ENCODE data around the gene KRT33A.
"Not testable (repeated sequence)": the region's sequence is repeated elsewhere in the genome, so short reads cannot be mapped to it uniquely, and the experiment has no call there.

Gene KRT33A

DNA sequence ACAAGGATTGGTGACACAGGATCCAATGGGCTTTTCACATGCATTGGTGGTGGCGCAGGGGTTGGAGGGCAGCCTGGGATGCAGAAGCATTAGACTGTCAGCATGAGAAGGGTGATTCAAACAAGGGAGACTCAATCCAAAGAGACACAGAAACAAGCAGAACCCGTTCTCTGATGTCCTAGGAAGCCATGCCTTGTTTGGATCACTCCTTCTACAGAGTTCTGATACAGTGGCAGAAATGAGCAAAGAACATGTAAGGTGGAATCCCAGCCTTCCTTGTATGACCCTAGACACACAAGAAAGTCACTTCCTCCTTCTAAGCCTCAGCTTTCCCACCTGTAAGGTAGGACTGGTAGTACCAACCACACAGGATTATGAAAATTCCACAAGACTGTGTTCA lies 13.3 kb upstream of the KRT33A start:
- DNase-seq (ENCODE audit: low spot score): no peak

DNA sequence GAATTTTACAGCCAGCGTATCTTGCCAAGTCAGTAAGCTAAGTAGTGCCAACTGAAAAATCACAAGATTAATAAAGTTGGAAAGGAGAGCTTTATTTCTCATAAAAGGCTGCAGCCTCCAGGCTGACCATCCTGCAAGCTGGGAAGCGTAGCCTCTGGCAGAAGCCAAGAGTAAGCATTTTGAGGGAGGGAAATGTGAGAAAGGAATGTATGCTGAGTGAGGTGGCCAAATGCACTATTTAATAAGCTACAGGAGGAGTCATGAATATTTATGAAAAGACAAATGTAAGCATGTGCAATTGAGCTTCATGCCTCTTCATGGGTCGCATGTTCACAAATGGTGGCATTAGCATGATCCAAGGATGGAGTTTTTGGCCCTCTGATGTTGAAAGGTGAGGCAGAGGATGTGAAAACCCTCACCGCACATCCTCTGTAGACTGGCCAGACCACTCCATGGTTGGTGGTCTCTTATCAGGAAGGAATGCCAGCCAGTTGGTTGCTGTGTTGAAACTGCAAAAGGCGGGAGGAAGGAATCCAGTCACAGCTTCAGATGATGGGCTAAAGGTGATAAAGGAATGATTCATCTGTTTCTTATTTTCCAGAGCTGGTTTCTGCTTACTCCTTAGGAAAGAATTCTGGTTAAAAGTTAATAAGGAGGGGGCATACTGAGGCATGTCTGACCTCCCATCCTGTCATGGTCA lies 9.8 kb upstream of the KRT33A start:
- no peak for DNase-seq (ENCODE audit: low spot score)

DNA sequence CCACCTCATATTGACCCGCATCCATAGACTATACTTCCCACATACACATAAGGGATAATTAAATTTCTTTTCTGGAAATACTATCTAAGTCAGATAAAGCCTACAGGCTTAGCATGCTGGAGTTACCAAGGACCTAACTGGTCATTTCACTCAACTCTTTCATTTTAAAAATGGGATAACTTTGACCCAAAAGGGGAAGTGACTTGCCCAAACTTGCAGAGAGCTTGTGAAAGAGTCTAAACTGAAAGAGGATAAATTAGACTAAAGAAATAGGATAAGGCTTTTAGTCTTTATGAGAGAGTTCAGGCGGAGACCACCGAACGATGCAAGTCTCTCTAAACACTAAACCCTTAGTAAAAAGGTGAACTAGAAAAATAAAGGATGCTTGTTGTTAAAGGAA lies 3.9 kb upstream of the KRT33A start:
- DNase-seq (ENCODE audit: low spot score): no peak

DNA sequence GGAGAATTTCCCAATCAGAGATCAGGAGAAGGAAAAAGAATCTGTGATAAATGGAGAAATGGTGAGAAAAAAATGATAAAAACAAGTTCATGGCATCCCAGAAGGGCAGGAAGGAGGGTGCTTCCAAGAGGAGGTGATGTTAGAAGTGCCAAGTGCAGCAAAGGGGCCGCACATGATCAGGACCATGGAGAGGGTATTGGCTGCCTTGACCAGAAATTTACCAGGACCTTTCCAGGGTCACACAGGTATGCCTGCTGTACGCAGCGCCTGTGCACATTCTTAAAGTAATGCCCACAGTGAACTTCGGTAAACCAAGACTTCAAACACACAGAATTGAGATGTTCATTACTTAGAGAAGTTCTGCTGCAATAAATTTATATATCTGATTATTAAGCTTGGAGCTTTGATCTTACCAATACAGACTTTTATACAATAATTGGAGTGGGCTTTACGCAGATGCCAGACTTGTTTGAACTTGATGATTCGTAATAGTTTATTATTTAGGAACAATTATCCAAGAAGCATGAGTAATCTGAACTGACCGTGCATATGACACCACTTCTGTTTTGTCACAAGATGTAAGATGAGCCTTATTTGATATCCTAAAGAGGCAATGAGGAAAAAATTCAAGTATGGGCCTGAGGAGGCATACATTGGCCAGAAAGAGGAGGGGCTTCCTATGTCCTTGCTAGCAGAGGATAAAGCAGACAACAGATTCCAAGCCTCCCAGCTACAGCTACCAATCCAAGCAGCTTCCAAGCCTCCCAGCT lies 2.2 kb upstream of the KRT33A start:
- DNase-seq (ENCODE audit: low spot score): no peak

DNA sequence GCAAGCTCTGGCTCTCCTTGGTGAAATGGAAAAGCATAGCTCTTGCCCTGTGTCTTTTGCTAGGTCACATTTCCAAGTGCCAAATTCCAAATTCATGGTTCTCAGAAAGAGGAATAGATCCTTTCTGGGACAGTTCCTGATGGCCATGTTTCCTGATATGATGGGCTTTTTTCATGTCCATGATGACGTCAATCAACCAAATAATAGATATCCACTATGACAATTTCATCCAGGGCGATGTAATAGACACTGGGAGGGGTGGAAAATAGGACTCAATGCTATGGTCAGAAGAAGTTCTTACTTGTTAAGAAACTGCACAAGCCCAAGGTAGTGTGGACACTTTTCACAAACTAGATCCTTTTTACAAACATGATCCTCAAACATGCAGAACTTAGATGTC lies 549 bp upstream of the KRT33A start:
- DNase-seq (ENCODE audit: low spot score): no peak

DNA sequence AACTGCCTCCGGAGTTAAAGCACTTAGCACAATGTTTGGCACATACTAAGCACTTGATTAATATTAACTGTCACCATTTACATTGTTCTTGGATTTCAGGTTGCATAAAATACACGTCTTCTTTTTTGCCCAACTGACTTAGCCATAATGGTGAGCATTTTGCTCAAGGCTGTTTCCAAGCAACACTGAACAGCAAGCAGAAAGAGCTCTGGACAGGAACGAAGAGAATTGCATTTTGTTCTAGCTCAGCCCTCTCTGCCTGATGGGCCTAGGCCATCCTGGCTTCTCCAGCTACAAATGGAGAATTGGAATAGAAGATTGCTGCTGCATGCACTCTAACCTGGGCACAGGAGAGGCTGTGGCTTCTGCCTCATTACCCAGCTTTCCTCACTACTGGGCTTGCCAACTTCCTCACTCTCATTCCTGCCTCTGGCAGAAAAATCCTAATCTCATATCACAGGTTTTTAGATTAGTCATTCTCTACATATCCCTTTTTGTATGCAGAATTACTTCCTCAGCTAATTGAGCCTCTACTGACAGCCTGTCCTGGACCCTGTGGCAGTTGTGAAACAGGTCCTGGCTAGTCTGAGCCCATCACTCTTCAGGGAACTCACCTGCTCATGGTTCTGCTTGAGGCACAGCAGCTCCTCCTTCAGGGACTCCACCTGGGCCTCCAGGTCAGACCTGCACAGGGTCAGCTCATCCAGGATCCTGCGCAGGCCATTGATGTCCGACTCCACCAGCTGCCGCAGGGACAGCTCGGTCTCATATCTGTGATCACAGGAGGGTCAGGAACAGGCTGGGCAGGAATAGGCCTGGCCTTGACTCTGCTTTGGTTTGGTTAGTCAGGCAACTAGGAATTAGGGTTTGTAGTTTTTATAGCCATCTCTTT lies 2.5 kb downstream of the KRT33A start:
- no peak for DNase-seq (ENCODE audit: low spot score)

DNA sequence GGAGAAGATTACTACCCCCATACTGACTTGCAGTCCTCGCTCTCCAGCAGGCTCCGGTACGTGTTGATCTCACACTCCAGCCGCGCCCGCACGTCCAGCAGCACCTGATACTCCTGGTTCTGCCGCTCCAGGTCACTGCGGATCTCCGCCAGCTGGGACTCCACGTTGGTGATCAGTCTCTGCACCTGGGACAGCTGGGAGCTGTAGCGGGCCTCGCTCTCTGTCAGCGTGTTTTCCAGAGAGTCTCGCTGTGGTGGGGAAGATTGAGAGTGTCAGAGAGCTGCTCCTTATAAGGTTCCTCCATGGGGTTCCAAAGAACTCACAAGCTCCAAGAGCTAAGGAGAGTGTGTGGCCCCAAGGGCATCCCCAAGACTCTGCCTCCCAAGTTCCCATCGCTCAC lies 4.2 kb downstream of the KRT33A start:
- DNase-seq (ENCODE audit: low spot score): not testable (repeated sequence)

DNA sequence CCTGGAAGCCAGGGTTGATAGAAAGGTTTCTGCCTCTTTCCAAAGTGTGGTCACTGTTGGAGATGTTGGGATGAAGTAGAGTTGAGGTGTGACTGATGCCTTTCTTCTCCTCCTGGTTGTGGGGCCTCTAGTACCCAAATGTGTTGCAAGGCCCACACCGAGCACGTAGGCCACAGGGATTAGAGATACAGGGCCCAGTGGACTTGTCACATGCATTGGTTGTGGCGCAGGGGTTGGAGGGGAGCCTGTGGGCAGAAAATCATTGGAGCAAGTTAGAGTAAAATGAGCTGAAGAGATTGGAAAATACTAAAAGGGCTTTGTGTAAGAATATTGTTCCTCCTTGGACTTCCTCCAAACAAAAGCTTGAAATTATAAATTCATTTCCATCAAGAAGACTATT lies 4.6 kb downstream of the KRT33A start:
- no peak for DNase-seq (ENCODE audit: low spot score)

DNA sequence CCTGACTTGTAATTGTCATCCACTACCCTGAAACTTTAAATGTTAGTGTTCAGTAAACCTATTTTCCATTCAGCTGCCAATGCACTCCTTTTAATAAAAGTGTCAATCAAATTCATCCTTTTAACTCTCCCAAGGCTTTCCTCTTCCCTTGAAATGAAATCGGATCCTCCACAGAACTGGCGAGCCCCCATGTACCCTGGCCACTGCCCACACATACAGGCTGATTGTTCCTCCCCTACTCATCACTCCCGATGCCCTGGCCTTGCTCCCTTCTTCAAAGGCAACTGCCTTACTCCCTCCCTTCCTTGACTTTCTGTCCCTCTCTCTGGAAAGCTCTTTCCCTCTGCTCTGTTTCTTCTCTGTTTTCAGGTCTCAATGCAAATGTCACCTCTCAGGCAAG lies 7.6 kb downstream of the KRT33A start:
- DNase-seq (ENCODE audit: low spot score): no peak

DNA sequence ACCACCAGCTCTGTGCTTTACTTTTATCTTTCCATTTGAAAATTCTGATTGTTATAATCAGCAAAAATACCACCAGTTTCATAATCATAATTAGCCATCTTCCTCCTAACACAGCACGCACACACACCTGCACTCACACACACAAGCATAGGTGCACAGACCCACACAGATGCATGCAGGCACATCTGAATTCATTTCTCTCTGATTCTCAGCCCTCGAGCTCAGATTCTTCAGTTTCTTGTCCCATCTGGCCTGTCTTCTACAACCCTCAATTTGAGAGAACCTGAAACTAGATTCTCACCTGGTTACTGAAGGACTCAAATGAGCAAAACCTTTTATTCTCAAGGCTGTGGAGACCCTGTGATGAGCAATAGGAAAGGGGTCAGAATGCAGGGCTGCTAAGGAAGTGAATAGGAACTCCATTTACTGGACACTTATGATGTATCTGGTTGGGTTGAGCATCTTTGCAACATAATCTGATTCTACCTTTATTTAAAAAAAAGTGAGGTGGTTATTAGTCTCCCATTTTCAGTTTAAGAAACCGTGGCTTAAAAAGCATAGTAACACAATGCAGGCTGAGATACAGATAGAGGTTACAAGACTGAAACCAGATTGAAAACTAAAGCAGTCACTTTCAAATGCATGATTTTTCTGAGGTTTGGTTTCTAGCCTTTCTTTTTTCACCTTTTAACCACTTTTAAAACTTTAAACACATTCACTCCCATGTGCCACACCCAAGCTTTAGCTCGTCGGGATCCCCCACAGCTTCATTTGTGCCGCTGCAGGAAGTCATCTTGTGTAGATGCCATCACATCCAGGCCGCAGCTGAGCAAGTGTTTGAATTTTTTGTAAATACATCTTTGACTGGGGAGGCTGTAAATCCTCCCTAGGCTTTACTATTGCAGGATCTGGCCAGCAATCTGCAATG lies 9.4 kb downstream of the KRT33A start:
- DNase-seq (ENCODE audit: low spot score): no peak

DNA sequence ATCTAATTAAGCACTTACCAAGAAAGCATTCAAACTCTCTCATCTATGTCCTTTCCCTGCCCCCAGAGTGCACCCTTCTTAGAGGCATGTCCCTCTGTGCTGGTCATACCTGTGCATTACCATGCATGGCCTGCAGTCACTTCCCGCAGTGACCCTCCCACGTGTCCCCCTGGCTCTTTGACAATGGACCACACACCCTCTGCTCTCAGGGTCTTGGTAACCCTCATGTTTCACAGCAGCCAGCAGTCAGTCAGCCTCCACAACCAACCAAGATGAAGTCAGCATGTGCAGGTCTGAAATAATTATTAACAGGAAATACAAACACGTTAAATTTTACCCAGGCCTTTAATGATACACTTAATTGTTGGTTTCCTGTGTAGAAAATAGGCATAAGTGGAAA lies 10.1 kb downstream of the KRT33A start:
- DNase-seq (ENCODE audit: low spot score): no peak

DNA sequence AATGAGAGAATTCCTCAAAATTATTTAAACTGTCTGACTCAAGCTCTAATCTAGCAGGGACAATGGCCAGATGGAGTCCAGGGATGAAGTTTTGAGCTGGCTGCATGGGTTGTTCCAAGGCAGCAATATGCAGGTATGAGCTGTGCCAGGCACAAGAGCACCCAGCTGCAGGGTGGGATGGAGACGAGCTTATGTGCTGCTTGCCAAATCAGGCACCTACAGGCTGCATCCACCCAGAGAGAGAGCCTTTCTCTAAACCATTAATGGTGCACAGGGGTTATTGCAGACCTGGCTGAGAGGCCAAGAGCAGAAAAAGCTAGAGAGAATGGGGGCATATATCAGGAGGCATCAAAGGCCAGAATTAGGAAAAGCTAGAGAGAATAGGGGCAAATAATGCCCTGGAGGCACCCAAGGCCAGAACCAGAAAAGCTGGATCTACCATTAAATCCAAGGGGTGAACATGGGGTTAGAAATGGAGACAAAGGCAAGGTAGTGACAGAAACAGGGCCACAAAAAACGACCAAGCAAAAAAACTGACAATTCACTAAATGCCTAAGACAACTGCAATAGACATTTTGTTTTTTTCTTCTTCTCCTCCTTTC lies 11.0 kb downstream of the KRT33A start:
- DNase-seq (ENCODE audit: low spot score): no peak

DNA sequence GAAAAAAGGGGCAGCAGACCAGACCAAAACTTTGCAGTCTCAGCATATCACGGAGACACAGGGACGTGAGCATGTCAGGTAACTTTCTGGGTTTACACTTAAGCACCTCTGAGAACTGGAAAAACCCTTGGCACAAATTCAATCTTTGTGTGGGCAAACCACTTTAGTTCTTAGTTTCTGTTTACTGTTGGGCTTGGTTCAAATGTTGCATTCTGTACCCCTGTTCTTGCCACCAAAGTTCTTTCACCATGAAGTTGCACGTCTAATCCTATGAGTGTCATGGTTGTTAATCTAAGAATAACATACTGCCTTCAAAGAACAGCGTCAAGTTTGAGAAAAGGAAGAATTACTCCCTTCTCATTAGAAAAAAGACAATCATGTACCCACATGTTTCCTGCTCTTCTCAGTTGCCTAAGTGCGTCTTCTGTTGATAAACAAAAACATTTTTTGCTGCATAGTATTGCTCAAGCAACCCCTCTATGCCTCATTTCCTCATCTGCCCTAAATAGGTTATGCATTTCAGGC lies 11.6 kb downstream of the KRT33A start:
- no peak for DNase-seq (ENCODE audit: low spot score)

DNA sequence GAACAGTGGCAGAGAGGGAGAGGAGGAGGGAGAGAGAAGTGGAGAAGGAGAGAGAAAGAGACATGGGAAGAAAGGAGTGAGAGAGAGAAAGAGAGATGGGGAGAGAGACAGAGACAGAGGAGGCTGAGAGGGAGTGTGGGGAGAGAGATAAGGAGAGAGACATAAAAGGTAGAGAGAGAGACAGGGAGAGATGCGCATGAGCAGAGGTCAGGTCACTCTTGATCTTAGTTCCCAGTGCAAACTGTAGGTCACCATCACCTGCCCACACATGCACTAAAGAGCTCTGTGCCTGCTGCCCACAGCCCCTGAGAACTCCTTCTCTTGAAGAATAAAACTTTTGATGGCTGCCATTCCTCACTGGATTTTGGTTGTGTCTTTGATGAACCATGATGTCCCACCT lies 14.9 kb downstream of the KRT33A start:
- no peak for DNase-seq (ENCODE audit: low spot score)

DNA sequence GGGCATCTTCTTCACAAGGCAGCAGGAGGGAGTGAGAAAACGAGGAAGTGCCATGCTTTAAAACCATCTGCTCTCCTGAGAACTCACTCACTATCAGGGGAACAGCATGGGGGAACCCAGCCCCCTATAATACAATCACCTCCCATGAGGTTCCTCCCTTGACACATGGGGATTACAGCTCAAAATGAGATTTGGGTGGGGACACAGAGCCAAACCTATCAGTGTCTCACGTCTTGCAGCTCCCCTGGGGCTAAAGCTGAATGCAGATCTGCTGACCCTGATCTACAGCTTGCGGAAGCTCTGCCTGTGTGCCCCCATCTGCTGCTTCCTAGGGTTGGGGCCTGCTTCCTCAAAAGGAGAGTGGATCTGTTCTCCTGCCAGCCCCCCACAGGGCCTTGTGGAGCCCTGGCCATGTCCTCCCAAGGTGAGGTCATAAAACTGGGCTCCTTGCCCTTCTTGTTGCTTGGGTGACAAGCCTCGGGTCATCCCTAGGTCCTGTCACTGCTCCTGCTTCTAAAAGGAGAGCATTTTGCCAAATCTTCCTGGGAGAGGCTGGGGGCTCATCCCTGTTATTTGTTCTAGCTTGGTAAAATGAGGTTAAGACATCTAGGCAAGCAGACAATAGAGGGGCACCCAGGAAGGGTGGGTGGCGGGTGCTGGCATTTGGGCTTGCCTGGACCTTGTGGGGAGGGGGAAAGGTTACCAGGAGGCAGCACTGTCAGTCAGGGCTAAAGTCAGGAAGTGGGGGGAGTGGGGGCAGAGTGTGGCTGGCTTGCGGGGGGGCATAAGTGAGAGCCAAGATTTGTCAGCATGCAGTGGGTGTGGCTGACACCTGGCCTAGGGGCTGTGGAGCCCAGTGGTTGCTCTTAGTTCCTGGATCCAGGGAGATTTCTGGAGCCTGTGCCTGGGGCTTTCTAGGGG lies 16.0 kb downstream of the KRT33A start:
- DNase-seq (ENCODE audit: low spot score): no peak

DNA sequence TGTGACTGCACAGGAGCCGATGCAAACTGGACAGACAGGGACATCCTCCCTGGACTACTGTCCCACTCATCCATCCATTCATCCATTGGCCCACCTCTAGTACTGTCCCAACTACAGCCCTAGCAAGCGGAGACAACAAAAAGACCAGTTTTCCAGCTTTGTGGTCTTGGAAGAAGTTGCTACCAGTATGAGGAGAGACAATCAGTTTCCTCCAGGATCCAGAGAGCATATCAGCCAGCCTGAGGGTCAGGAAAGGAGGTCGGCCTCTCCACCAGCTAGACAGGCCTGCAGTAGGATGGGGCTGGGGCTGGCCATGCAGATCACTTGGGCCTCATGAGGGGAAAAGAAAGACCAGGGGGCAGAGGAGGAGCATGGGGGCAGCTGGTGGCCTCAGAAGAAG lies 16.8 kb downstream of the KRT33A start:
- DNase-seq (ENCODE audit: low spot score): no peak

DNA sequence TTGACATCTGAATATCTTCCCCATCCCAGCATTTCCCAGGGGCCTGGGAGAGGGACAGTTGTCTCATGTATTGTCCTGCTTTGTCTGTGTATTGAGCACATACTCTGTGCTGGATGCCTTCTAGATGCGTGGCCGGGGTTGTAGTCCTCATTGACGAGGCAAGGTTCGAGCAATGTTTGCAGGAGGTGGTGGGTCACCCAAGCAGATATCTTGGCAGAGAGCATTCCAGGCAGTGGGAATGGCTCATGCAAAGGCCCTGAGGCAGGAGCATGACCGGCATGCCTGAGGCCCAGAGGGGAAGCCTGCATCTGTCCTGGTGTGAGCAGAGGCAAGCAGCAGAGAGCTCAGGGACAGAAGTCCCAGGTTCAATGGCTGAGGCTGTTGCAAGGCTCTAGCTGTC lies 17.5 kb downstream of the KRT33A start:
- no peak for DNase-seq (ENCODE audit: low spot score)

DNA sequence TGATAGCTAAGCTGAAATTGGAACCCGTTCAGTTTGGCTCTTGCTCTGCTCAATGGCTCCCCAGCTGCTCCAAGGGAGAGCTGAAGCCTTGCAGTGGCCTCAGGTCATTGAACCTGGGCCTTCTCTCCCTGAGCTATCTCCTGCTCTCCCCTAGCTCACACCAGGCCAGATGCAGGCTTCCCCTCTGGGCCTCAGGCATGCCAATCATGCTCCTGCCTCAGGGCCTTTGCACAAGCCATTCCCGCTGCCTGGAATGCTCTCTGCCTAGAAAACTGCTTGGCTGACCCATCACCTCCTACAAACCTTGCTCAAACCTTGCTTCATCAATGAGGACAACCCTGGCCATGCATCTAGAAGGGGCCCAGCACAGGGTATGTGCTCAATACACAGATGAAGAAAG lies 18.4 kb downstream of the KRT33A start:
- DNase-seq (ENCODE audit: low spot score): no peak

DNA sequence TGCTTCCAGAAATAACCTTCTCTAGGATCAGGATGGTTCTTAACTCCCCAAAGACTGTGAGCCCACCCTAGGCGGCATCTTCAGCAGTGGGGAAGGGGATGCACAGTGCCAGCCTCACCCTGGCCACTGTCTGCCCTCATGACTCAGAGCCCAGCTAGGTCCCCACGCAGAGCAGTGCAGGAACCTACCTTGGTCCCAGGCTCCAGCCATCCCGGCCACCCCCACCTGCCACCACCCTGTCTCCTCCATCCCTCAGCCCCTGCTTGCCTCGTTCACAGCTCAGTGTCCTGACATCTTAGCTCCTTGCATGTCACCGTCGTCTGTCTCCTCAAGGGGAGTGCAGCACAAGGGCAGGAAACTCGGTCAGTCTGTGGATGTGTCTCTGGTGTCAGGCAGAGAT lies 19.0 kb downstream of the KRT33A start:
- no peak for DNase-seq (ENCODE audit: low spot score)

All from ecto neural progenitor cell (in vitro differentiated cells).